GM10266 (cell line): Measurements from ENCODE around the gene SHLD1.

Experiments
- DNase-seq: peaks from one replicate; pipeline ENCODE4 v3.0.0; 2012; ENCODE audit errors: extremely low spot score
- TF ChIP-seq, protein P1 (sequence below): IDR thresholded peaks from 2 replicates; pipeline ENCODE4 v1.5.1; 2012; ENCODE audit warnings: mild to moderate bottlenecking, low read depth; ENCODE audit not compliant: control insufficient read depth, insufficient read depth; ENCODE audit errors: missing control alignments

Gene SHLD1

DNA sequence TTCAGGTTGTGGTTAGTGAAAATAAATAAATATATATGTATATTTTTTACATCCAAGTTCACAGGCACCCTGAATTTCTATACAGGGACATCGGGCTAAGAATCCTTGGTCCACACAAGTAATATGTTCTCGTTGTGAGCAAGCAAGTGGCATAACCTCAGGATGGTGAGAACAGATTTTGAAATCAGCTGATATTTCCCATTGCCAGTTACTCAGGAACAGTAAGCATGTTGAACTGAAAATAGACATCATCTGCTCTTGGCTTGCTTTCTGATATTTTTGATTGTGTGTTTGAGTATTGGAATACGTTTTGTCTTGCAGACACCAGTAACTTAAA is 112.5 kb downstream of the SHLD1 start:
- TF ChIP-seq, protein P1, sequence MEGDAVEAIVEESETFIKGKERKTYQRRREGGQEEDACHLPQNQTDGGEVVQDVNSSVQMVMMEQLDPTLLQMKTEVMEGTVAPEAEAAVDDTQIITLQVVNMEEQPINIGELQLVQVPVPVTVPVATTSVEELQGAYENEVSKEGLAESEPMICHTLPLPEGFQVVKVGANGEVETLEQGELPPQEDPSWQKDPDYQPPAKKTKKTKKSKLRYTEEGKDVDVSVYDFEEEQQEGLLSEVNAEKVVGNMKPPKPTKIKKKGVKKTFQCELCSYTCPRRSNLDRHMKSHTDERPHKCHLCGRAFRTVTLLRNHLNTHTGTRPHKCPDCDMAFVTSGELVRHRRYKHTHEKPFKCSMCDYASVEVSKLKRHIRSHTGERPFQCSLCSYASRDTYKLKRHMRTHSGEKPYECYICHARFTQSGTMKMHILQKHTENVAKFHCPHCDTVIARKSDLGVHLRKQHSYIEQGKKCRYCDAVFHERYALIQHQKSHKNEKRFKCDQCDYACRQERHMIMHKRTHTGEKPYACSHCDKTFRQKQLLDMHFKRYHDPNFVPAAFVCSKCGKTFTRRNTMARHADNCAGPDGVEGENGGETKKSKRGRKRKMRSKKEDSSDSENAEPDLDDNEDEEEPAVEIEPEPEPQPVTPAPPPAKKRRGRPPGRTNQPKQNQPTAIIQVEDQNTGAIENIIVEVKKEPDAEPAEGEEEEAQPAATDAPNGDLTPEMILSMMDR = no peak
- no peak for DNase-seq

DNA sequence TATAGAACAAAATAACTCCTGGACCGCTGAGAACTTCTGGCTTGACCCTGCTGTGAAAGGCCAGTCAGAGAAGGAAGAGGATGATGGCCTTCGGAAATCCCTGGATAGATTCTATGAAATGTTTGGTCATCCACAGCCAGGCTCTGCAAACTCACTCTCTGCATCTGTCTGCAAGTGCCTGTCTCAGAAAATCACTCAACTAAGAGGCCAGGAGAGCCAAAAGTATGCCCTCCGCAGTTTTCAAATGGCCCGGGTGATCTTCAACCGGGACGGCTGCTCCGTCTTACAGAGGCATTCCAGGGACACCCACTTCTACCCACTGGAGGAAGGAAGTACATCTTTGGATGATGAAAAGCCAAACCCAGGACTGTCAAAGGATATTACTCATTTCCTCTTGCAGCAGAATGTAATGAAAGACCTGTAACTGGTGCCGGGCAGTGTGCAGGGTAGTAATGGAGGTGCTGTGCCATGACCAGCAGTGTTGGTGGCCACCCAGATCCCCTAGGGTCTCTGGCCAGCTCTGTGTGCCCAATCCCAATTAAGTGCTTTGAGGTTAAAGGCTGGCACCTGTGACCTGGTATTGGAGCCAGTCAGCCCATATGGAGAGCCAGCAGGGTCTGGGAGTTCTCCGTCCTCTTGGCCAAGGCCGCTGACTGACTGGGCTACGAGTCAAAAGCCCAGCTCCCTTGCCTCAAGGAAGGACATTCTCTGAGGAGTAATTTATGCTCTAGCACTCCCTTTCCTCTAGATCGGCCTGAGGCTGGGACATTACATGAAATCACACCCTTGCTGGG is 113.0 kb downstream of the SHLD1 start:
- TF ChIP-seq, protein P1 = no peak
- DNase-seq = no peak

DNA sequence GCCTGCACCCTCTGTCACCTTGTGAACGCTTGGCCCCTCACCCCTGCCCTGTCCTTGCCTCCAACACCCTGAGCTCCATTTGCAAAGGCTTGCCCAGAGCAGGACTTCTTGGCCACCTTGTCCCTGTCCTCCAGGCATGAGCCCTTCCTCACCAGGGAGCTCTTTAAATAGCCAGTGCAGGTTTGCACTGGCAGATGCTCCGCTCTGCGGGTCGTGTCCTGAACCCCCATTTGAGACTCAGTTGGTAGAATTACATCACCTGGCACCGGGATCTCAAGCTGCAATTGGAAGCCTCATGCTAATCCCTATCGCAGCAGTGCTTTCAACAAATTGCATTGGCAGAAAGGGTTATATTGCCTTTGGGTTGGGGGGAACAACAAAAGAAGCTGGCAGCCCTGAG is 114.2 kb downstream of the SHLD1 start:
- DNase-seq = no peak
- TF ChIP-seq, protein P1 = no peak

DNA sequence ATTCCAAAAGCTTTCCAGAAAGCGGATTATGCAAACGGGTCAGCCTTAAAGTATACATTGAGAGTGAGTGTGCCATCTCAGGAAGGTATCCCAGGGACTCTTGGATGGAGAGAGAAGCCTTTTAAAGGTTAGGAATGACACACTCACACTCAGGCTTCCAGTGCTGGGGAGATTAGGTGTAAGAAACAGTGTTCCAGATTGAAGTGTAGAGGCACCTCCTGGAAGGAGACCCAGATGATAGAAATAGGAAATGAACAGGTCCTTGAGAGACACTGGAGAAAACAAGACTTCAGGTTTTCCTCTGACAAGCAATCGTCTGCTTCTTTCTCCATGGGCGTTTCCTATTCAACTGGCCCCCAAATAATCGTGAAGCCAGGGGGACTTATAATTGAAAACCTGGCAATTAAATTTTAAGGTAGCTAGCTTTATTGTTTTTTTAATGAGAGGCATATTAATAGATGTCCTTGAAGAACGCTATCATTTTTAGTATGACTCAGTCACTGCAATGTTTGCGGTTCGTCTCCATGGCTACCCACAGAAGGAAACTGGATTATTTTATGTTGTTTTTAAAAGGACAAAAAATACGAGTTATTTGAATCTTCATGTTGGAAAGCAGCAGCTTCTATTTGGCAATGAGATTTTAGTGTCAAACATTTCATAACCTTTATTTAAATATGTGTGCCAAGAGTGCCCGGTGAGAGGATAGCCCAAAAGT is 114.8 kb downstream of the SHLD1 start:
- no peak for DNase-seq
- TF ChIP-seq, protein P1 = no peak

DNA sequence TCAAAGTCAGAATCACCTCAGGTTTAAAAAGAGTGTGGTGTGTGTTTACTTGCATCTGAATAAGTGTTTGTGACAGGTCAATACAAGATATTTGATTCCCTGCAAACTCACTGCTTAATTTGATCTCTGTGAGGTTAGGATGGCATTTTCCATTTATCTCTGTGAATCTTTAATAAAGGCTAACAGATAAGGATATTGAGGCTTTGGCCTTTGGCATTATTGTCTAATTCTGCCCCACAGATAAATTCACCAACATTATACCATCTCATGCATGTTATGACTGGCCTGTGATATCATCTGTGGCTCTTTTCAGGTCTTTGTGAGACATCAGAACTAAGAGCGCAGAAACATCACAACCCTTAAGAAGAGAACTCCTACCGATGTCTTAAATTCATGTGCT is 115.4 kb downstream of the SHLD1 start:
- DNase-seq = no peak
- TF ChIP-seq, protein P1 = no peak

DNA sequence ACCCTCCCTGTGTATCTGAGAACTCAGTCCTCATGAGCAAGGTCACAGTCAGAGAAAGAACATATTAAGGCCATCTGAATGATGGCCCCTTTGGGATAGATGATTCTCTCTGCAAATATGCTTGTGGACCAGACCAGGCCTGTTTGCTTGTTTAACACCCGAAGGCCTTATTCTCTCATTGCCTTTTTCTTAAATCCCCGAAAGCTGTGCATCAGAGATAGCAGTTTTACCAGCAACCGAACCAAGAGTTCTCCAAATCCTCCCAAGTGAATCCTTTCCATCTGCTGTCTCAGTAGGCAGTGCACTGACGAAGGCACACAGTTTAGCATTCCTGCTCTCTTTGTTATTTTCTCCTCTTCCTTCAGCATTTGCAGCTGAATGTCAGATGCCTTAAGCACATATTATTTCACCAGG is 120.4 kb downstream of the SHLD1 start:
- TF ChIP-seq, protein P1 = no peak
- DNase-seq = no peak

DNA sequence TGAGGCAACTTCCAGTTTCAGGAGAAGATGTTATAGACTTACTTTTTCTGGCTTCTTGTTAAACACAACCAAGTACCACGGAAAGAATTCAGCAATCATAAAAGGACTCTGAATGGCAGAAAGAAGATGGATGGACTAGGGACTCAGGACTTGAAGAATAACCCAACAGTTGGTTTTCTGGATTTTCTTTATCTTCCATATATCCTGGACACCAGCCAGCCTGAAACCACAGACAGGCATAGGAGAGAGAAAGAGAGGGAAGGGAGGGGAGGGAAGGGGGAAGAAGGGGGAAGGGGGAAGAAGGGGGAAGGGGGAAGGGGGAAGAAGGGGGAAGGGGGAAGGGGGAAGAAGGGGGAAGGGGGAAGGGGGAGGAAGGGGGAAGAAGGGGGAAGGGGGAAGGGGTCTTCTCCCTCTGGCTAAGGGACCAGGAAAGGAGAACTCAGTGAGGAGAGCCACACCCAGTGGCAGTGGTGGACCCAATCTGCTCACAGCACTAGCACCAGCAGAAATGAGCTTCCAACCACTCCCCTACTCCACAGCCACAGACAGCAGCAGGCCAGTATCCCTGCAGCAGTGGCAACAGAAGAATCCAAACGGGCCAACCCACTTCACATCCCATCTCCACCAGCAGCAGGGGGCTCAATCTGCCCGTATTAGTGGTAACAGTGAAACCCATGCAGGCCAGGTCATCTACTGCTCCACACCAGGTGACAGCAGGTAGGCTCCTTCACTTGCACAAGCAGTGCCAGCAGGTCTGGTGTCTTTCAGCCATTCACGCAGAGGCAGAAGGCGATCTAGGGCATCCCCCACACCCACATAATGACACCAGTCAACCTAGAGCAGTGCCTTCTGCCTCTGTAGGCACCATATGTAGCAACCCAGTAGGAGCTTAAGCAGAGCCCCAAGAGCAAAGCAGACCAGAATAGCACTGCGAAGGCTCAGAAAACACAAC is 121.5 kb downstream of the SHLD1 start:
- TF ChIP-seq, protein P1 = no peak
- DNase-seq = no peak
